Measurements from ENCODE around the gene FNTB.

The FNTB gene

DNA sequence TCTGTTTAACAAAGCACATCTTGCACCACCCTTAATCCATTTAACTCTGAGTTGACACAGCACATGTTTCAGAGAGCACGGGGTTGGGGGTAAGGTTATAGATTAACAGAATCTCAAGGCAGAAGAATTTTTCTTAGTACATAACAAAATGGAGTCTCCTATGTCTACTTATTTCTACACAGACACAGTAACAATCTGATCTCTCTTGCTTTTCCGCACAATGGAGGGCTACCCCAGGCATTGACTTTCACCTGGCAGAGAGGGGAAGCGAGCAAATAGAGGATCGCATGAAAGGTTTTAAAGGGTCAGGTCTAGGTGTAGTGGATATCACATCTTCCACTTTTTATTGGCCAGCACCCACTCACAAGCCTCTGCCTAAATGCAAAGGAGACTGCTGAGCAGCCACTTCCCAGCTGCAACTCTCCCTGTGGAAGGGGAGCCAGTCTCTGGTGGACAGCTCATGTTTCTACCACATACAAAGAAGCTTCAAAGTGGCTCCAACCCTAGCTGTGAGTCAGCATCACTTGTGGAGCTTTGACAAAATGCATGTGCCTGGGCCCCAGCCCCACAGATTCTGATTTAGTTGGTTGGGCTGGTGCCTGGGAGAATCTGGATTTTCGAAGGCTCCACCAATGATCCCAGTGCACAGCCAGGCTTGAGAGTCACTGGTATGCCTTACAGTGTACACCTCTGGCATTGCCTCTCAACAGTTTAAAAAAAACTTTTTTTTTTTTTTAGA lies 7.2 kb upstream of the FNTB start:
- DNase-seq (ENCODE audit: low read depth in 2 of 2), result no peak

DNA sequence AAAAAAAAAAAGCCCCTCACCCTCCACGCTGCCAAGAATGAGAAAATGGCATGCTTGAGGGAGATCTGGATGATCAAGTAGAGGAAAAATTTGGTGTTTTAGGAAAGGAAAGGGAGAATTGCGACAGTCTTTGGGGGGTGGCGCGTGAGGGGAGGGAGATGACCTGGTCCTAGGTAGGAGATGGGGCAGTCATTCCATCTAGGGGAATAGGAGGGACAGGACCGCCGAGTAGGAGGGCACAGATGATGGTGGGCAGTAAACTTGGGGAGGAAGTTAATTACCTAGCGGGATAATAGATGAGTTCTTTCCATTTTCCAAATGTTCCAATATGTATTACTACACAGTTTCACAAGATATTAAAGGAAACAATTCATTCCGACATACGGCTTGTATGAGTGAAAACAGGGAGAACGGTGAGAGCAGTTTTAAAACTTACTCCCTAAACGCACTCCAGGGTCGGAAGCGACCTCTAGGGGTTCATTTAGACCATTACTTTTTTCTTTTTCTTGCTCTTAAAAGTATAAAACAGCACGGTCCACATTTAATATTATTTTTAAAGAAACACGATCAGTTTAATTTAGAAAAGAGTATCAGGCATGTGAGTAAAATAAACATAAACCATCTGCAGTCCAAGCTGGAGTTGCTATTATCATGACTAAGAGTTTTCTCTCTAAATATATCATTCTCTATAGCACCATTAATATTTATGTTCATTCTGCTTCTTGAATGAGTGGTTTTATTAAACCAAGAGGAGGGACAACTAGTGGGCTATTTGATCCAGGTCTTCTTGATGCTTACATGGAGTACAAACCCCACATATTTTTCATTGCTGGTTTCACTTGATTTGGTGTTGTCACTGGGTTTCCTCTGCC lies 3.0 kb upstream of the FNTB start:
- no peak for DNase-seq (ENCODE audit: low read depth in 2 of 2)

DNA sequence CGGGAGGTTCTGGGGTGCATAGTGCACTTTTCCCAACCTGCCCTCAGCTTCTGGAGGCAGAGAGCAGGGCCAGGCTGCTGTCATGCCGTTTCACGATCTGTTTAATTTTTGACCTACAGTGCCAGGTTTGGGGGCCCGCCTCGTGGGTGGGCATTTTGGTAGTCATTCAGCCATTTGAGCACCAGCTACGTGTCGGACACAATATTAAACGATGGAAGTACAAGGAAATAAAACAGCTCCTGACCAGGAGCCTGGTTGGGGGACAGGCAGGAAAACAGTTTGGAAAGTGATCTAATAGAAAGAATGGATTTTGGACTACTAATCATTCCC lies 708 bp downstream of the FNTB start:
- DNase-seq (ENCODE audit: low read depth in 2 of 2), result no peak

DNA sequence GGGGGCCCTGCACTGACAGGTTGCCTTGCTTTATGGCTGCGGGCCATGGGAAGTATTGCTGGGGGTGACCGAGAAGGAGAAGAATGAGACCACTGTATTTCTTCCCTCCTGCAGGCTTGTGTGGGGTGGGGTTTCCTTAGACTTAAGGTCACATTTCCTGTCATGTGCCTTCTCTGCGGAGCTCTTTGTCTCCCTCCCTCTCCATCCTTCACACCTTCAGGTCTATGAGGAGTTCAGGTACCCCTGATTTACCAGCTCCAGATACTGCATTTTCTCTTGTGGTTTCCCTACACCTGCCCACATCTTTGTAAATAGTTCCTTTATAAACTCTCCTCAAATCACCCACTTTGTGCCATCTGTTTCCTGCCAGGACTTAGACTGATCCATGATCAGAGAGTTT lies 3.6 kb downstream of the FNTB start:
- DNase-seq (ENCODE audit: low read depth in 2 of 2), result no peak

DNA sequence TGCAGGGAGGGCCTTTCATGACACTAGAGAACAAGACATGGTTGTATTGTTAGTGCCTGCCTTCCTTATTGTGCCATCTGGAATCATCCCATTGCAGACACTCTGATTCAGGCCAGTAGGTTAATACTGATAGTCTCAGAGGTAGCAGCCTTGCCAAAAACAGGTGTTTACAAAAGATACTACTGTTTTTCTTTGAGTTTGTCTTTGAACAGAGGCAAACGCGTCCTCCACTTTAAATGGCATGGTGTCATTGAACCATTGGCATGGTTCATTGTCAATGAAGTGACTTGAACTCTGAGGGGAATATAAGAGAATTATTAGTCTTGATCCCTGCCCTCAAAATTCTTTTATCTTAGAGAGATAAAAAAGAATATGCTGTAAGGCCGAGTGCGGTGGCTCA lies 4.2 kb downstream of the FNTB start:
- DNase-seq (ENCODE audit: low read depth in 2 of 2), result no peak

DNA sequence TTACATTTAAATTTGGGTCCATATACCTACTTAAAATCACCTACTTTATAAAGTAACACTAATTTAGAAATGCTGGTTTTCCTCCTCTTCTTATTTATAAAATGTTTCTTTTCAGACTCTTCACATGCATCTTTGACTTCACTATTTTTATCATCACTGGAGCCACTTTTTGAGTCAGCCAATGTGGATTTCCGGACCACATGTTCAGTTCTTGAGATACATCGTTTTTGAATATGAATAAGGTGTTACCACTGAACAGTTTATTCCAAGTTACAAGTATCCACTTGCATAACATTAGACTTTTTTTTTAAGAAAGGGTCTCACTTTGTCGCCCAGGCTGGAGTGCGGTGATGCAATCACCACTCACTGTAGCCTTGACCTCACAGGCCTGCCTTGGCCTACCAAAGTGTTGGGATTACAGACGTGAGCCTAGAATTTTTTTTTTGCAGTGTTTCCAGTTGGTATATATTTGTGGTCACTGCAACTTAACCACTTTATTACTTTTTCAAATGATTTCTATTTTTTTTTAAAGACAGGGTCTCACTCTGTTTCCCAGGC lies 5.7 kb downstream of the FNTB start:
- DNase-seq (ENCODE audit: low read depth in 2 of 2), result no peak

DNA sequence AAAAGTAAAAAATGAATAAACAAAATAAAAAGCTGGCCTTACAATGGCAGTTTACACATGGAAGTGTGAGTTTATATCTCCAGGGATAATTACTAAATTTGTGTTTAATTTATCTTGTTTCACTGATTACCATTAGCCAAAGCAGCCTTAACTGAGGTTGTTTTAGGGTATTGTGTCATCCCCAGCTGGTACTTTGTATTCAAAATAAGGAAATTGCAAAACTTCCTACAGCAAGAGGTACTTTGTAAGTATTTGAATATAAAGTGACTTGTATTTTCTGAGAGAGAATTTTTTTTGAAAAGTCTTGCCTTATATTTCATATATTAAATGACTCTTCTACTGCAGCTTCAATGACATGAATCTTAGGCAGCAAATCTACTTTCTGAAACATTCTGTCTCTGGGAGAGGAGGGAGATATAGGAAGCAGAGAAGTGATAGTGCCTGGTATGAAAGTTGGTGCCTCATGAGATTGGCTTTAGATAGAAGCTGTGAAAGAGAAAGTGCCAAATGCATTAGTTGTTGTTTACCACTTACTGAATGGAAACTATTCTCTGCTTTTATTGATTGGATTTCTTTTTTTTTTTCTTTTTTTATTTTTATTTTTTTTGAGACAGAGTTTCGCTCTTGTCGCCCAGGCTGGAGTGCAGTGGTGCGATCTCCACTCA lies 6.7 kb downstream of the FNTB start:
- DNase-seq (ENCODE audit: low read depth in 2 of 2), result no peak

DNA sequence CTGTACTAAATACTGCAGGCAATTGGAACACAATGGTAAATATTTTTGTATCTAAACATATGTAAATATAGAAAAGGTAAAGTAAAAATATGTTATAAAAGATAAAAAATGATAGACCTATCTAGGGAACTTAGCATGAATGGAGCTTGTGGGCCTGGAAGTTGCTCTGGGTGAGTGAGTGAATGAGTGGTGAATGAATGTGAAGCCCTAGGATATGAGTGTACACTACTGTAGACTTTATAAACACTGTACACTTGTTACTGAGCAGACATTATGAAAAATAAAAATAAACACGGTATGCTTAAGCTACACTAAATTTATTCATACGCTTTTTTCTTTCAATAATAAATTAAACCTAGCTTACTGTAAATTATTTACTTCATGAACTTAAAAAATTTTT lies 7.8 kb downstream of the FNTB start:
- DNase-seq (ENCODE audit: low read depth in 2 of 2), result no peak

DNA sequence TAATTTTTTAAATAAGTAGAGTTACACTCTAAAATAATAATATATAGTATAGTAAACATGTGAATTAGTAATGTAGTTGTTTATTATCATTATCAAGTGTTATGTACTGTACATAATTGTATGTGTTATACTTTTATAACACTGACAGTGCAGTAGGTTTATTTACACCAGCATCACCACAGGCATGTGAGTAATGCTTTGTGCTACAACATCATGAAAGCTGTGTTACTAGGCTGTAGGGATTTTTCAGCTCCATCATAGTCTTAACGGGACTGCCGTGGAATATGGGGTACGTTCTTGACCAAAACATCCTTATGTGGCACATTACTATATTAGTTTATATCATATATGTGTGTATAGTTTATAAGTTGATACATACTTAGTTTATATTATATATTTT lies 8.6 kb downstream of the FNTB start:
- DNase-seq (ENCODE audit: low read depth in 2 of 2), result no peak

DNA sequence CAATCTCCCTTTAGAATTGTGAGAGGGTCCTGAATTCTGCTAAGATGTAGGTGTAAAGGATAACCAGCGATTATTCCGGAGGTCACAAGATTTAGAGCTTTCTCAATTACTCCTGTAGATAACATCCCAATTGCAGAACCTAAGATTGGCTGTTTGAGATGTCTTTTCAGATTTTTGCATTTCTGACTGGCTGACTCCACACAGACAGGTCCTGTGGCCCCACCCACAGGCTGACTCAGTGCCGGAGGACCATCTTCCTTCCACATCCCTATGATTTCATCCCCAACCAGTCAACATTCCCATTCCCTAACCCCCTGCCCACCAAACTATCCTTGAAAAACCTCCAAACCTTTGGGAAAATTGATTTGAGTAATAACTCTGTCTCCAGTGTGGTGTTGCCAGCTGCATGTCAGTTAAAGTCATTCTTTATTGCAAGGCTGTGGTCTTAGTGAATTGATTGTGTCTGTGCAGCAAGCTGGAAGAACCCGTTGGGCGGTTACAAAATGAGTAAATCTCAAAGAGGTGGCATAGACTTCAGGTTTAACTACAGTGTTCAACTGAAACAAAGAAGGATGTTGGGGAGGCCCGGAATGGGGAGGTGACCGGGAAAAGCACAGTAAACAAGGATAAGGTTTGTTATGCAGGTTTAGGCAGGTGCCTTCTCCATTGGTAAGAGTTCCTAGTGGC lies 10.6 kb downstream of the FNTB start:
- no peak for DNase-seq (ENCODE audit: low read depth in 2 of 2)

DNA sequence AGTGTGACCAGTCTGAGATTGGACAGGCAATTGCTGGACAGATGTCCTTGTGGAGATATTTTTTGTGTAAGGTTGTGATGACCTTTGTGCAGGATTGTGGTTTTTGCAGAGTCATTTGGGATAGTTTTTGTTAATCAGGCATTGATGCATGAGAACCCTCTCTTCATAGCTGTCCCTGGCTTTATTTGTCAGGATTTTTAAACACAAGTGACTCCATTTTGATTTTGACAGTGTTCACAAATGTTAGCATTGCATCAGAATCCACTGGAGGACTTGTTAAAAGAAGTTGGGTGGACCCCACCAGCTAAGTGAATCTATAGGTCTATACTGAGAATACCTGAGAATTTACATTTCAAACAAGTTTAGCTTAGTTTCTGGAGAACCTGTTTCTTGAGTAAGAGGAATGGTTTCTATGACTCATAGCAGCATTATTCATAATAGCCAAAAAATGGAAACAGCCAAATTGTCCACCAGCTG lies 11.8 kb downstream of the FNTB start:
- no peak for DNase-seq (ENCODE audit: low read depth in 2 of 2)

DNA sequence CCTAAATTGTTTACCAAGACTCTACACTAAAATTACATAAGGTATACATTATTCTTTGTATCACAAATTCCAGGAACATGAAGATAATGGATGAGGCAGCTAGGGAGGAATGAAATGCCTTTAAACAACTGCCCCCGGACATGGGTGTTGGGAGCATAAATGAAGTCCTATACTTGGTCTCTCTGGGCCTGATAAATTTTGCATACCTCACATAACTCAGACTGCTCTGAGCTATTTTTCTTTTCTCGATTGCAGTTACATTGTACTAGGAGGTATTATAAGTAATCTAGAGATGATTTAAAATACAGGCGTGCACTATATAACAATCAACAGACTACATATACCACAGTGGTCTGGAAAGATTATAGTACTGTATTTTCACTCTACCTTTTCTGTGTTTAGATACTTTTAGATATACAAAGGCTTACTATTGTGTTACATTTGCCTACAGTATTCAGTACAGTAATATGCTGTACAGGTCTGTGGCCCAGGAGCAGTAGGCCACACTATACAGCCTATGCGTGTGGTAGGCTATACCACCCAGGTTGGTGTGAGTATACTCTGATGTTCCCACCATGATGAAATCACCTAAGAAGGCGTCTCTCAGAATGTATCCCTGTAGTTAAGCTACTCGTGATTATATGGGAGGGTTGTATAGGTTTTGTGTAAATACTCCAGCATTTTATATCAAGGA lies 14.3 kb downstream of the FNTB start:
- no peak for DNase-seq (ENCODE audit: low read depth in 2 of 2)

DNA sequence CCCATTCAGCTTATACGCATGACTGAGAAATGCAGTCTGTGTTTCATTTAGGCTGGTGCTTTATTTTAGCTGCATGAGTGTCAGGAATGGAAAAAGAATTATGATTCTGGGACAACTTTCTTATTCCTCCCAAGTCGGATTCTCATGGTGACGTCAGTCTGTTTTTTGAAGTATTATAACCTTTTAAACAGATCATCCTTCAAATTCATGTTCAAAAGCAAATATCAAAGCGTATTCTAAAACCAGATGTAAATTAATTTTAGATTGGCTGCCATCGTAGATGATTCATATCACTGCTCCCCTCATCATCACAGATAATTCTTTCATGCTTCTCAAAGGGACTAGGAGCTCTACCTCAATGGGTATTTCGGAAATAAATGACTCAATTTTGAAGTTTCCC lies 15.0 kb downstream of the FNTB start:
- DNase-seq (ENCODE audit: low read depth in 2 of 2), result no peak

DNA sequence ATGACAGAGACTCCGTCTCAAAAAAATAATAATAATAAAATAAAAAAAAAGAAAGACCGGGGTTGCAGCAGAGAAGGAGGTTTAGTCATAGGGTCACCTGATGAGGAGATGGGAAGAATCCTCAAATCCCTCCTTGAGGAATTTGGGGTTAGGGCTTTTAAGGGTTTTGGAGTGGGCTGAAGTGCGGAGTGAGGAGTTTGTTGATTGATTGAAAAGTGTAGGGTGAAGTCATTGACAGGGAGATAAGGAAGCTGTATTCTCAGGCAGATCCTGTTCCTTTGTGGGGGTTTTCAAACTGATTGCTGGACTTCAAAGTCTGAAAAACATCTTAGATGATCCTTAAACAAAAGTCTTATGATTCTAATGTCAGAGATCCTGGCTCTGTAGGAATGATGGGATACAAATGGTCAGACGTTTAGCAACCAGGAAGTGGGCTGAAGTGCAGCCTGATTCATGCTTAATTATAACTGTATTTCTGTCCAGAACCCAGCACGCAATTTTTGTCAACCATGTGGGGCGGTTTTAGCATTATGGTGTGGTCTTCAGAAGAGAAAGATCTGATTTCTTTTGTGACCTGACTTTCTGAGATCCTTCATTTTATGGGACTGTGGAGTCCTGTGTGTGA lies 16.0 kb downstream of the FNTB start:
- DNase-seq (ENCODE audit: low read depth in 2 of 2), result no peak

DNA sequence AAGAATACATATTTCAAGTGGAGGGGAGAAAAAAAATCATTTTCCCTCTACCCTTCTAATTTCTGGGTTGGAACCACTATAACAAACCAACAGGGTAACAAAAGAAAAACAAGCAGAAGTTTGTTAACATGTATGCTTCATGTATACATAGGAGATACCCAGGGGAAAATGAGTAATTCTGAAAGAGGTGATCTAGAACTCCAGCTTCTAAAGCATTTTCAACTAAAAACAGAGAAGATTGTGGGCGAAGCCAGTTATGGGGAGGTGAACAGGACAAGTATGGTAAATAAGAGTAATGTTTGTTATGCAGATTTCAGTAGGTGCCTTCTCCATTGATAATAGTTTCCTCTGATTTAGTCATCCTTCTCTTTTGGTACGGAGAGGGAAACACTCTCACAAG lies 16.7 kb downstream of the FNTB start:
- DNase-seq (ENCODE audit: low read depth in 2 of 2), result no peak

DNA sequence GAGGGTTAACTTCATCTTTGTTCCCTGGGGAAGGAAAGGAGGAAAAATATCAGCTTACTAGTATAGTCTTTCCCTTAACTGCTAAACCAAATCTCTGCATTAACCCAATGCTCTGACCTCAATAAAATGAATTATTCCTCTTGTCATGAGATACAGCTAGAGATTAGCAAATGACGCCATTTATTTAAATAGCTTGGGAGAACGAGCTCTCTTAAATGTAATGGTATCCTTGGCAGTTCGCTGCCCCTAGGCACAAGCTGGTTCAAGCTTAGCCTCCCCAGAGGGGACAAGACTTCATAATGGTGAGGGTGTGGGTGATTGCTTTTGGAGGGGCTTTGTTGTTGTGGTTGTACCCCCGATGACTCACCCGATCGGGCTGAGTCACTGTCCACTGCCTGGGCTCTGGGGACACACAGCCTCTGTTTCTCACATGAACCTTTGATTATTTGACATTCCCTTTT lies 19.6 kb downstream of the FNTB start:
- DNase-seq (ENCODE audit: low read depth in 2 of 2), result no peak

DNA sequence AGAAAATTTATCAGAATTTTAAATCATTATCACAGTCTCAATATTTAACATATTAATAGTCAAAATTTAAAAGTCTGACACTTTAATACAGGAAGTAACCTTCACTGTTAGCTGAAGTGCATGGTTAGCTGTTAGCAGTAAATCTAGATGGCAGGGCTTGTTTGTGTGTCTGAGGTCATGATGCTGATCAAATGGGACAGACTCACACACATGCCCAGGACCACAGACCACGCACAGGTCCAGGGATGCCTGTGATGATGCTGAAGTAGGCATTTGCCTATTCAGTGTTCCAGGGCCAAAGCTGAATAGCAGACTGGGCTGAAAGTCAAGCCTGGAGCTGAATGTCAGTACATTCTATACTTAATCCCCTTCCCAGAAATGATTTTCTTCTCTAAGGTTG lies 20.5 kb downstream of the FNTB start:
- no peak for DNase-seq (ENCODE audit: low read depth in 2 of 2)

DNA sequence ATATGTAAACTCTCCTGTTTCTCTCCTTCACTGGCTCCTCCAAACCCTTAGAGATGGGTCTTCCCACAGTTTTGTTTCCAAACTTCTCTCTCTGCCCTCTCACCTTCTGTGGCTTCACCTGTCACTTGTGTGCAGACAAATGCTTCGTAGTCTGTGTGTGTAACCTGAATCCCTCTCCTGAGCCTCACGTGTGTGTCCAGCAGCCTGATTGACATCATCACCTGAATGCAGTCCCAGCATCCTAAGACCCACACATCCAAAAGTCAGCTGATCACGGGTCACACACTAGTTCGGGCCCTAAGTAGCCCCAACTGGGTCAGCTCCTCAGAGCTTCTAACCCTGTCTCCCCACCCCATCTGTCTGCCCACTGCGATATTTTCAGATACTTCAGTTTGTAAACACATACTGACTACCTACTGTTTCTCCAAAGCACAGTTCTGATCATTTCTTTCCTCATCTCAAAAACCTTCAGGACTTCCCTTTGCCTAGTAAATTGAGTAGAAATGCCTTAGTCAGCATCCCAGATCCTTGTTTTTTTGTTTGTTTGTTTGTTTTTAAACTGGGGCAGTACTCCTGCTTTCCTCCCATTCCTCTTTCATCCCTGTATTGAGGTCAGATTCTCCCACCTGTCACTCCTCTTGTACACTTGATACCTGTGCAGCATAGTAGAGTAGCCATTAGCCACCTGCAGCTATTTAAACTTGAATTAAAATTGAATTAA lies 23.7 kb downstream of the FNTB start:
- no peak for DNase-seq (ENCODE audit: low read depth in 2 of 2)

DNA sequence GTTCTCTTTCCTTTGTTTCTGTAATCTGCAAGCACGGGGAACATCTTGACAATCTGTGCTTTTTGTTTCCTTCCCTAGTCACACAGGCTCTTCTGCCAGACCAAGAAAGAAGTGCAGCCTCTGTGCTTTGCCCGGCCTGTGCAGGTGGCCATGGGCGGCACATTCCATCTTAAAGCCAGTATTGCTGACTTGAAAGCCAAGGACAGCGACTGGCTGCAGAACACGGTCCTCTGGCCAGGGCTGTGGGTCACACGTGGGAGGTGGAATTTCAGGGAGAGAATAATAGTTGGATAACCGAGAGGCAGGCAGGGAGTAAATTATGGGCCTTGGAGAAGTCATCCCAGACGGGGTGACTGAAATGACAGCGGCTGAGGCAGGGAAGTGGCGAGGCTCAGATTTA lies 24.8 kb downstream of the FNTB start:
- no peak for DNase-seq (ENCODE audit: low read depth in 2 of 2)

DNA sequence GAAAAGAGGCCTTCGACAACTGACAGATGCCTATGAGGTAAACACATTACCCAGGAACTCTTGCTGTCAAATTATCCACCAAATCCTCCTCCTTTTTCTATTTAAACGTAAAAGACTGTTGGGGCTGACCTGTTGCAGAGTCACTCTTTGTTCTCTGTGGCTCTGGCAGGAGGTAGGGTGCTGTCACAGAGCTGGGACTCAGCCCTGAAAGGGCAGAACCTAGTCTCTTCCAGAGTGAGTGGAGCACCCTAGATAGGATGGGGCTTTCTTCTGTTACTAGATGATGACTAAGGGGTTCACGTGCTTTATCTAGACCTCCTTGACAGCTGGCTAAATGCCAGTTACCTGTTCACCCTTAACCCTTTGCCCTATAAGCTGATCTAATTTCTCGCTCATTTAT lies 25.7 kb downstream of the FNTB start:
- no peak for DNase-seq (ENCODE audit: low read depth in 2 of 2)
